Ishikawa (cell line): ENCODE data around the gene TNFAIP1.

Experiments used
- CEBPB ChIP-seq: IDR thresholded peaks from 2 replicates; pipeline ENCODE4 v1.6.1; 2012
- CREB1 ChIP-seq: IDR thresholded peaks from 2 replicates; pipeline ENCODE4 v1.6.1; 2012; ENCODE audit warnings: low read depth
- EGR1 ChIP-seq: IDR thresholded peaks from 2 replicates; pipeline ENCODE4 v1.6.1; 2012
- EP300 ChIP-seq: IDR thresholded peaks from 2 replicates; pipeline ENCODE4 v1.6.1; 2012; ENCODE audit warnings: borderline replicate concordance
- FOXM1 ChIP-seq: IDR thresholded peaks from 2 replicates; pipeline ENCODE4 v1.6.1; 2012; ENCODE audit warnings: low read depth, borderline replicate concordance
- MAX ChIP-seq: IDR thresholded peaks from 2 replicates; pipeline ENCODE4 v1.6.1; 2012
- NFIC ChIP-seq: IDR thresholded peaks from 2 replicates; pipeline ENCODE4 v1.6.1; 2012
- RAD21 ChIP-seq: IDR thresholded peaks from 2 replicates; pipeline ENCODE4 v1.6.1; 2012; ENCODE audit warnings: low read depth
- REST ChIP-seq: IDR thresholded peaks from 2 replicates; pipeline ENCODE4 v1.6.1; 2012; ENCODE audit warnings: low read depth, mild to moderate bottlenecking
- TAF1 ChIP-seq: IDR thresholded peaks from 2 replicates; pipeline ENCODE4 v1.6.1; 2012; ENCODE audit warnings: low read depth, mild to moderate bottlenecking
- TCF12 ChIP-seq: IDR thresholded peaks from 2 replicates; pipeline ENCODE4 v1.6.1; 2012; ENCODE audit warnings: low read depth
- TEAD4 ChIP-seq: IDR thresholded peaks from 2 replicates; pipeline ENCODE4 v1.6.1; 2012
- USF1 ChIP-seq: IDR thresholded peaks from 2 replicates; pipeline ENCODE4 v1.6.1; 2012
- YY1 ChIP-seq: IDR thresholded peaks from 2 replicates; pipeline ENCODE4 v1.6.1; 2012; ENCODE audit warnings: low read depth
- ZBTB7A ChIP-seq: IDR thresholded peaks from 2 replicates; pipeline ENCODE4 v1.6.1; 2012; ENCODE audit warnings: low read depth

The TNFAIP1 gene

GRCh38 chr17:28317966-28318758, 17.4 kb upstream of the TNFAIP1 start:
- TF ChIP-seq ZBTB7A (peak; percentile 72; the same call in 1 of the 2 replicates), MAX (0 out of 2 replicates have a peak, but pooled peaks have one; percentile 27), TAF1 (no peak; the same call in 1 of the 2 replicates), TEAD4 (no peak), RAD21 (peak; percentile 48; the same call in 1 of the 2 replicates)

GRCh38 chr17:28318759-28319597, 16.6 kb upstream of the TNFAIP1 start, which contains the start of gene TMEM97:
TSS of gene TMEM97 (plus strand) at chr17:28319200. CDS start at chr17:28319240, 40 bp downstream.
- TF ChIP-seq TEAD4 (peak; percentile 31), FOXM1 (no peak), NFIC (no peak), USF1 (no peak), EP300 (no peak; the same call in 1 of the 2 replicates), TAF1 (peak; percentile 78), TCF12 (0 out of 2 replicates have a peak, but pooled peaks have one; percentile 13), YY1 (no peak; the same call in 1 of the 2 replicates), RAD21 (no peak), MAX (peak; percentile 97), CREB1 (peak; percentile 71), ZBTB7A (peak; percentile 86), EGR1 (no peak)

GRCh38 chr17:28319598-28319935, 16.0 kb upstream of the TNFAIP1 start:
- TF ChIP-seq FOXM1 (no peak), EP300 (no peak), RAD21 (no peak), TEAD4 (no peak), REST (no peak), ZBTB7A (no peak), USF1 (no peak), TCF12 (no peak), CREB1 (no peak), YY1 (no peak), EGR1 (no peak), CEBPB (no peak), MAX (no peak), TAF1 (no peak)

- TF ChIP-seq CEBPB (no peak), USF1 (no peak), YY1 (no peak), EGR1 (no peak), ZBTB7A (no peak), MAX (no peak), TEAD4 (no peak), TCF12 (no peak), TAF1 (no peak), CREB1 (no peak), FOXM1 (no peak)
Observed at GRCh38 chr17:28320215-28321061, 15.1 kb upstream of the TNFAIP1 start.

- TF ChIP-seq EGR1: no peak
- TF ChIP-seq TAF1: no peak
- no peak for TF ChIP-seq NFIC
- TF ChIP-seq TCF12: no peak
- no peak for TF ChIP-seq RAD21
- TF ChIP-seq REST: no peak
- no peak for TF ChIP-seq ZBTB7A
- no peak for TF ChIP-seq FOXM1
- TF ChIP-seq CREB1: no peak
- no peak for TF ChIP-seq EP300
- no peak for TF ChIP-seq CEBPB
- no peak for TF ChIP-seq MAX
- no peak for TF ChIP-seq USF1
- no peak for TF ChIP-seq YY1
- TF ChIP-seq TEAD4: no peak
Observed at GRCh38 chr17:28324267-28324745, 11.3 kb upstream of the TNFAIP1 start.
